Stimulated activated CD8-positive, alpha-beta memory T cell treated with anti-CD3 and anti-CD28 coated beads, Interleukin-15, amount 100 ng/mL, for 24 hours (primary cell): ENCODE data around the gene UPK3B.
"Not testable (repeated sequence)": the region's sequence is repeated elsewhere in the genome, so short reads cannot be mapped to it uniquely, and the experiment has no call there.

Experiments used
- DNase-seq: peaks from one replicate; pipeline ENCODE4 v3.0.0-alpha.2; 2020; ENCODE audit warnings: low read depth

The UPK3B gene

DNA sequence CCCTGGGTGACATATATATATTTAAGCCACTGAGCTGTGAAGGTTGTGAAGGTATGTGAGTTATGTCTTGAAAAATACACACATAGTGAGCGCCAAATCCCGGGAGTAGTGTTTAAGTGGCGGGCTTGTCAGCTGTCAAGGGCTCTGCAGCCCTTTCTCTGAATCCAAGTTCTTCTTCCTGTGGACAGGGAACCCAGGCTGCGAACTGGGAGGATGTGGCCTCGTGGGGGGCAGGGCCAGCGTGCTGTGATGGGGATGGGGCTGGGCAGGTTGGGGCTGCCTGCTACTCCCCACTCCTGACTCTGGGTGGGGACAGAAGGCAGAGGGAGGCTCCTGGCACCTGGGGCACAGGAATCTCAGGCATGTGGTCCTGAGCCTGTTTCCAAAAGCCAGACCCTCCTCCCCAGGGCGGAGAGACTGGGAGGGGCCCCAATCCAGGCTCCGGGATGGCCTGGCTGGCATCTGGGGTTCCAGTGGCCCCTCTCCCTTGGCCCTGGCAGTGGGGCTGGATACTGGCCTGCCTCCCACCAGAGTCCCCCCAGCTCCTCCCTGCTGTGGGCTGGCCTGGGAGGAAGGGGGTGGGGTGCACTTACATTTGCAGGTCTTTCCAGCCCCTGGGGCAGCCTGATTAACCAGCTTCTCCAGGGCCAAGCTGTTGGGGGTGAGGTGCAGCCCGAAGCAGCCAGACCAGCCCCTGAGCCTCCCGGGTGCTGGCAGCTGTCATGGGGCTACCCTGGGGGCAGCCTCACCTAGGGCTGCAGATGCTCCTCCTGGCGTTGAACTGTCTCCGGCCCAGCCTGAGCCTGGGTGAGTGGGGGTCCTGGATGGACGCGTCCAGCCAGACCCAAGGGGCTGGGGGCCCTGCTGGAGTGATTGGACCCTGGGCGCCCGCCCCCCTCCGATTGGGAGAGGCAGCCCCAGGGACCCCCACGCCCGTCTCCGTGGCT lies at the start of gene UPK3B:
TSS of gene UPK3B (plus strand) at position 622 of the 947 bp plus-strand sequence. CDS start at position 723, 101 bp downstream.
- DNase-seq, result no peak

DNA sequence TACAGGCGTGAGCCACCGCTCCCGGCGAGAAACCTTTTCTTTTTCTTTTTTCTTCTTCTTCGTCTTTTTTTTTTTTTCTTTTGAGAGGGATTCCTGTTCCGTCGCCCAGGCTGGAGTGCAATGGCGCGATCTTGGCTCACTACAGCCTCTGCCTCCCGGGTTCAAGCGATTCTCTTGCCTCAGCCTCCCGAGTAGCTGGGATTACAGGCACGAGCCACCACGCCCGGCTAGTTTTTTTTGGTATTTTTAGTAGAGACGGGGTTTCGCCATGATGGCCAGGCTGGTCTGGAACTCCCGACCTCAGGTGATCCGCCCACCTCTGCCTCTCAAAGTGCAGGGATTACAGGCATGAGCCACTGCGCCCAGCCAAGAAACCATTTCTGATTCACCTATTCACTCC lies 49.6 kb upstream of the UPK3B start:
- DNase-seq, result not testable (repeated sequence)

DNA sequence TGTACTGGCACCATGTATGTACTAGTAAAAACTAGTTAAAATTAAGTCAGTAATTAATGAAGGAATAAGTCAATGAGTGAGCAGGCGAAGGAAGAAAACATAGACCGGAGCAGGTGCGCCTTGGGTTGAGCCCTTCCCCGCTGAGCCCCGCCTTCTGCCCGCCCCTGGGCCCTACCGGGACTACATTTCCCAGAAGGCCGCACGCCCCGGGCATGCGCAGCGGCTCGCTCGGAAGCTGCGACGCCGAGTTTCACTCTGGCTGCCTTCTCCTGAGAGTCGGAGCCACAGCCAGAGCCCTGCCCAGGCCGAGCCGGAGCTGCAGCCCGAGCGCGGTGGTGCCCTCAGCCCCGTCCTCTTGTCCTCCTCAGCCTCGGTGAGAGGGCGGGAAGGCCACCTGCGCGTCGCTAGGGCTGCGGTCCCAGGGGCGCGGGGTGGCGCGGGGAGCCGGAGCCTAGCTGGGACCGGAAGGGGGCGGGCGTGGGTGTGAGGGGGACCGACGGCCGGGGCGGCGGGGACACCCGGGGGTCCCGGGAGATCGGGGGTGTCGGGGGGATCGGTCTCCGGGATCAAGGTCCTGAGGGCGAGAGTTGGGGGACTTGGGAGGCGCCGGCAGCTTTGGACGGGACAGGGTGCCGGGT lies 48.8 kb upstream of the UPK3B start, which contains the start of gene DTX2:
TSS of gene DTX2 (plus strand) at position 246 of the 638 bp plus-strand sequence. CDS start 18,801 bp downstream, outside the sequence.
- not testable (repeated sequence) for DNase-seq

DNA sequence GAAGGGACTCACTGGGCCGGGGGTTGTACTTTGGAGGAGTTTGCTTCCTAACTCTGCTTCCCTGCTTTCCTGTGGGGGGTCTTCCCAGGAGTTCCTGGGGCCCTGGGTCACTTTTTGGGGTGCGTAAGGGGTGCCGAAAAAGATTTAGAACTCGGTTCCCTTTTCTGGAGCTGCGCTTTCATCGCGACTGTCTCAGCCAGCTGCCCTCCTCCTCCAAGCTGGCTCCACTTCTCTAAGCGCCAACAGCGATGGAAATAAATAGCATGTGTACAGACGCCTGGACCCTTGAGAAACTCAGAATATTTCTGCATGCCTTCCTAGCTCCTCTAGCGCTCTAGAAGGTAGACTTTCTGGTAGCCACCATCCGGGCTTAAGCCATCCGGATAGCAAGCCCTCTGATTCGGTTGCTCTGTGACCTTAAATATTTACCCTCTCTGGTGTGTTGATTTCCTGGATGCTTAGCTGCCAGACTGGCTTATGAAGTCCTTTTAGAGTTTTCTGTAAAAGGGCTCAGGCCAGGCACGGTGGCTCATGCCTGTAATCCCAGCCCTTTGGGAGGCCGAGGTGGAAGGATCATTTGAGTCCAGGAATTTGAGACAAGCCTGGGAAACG lies 48.0 kb upstream of the UPK3B start:
- not testable (repeated sequence) for DNase-seq

DNA sequence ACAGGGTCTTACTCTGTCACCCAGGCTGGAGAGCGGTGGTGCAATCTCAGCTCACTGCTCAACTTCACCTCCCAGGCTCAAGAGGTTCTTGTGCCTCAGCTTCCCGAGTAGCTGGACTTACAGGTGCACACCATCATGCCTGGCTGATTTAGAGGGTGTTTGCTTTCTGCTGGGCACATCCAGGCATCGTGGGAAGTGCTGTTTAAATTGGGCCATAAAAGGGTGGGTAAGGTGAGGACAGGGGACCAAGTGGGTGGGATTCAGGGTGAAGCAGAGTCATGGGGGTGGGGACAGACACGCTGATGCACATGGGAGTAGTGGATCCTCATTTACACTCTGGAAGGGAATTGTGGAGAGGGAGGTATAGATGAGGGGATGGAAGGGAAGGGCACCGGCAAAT lies 45.4 kb upstream of the UPK3B start:
- DNase-seq, result not testable (repeated sequence)

DNA sequence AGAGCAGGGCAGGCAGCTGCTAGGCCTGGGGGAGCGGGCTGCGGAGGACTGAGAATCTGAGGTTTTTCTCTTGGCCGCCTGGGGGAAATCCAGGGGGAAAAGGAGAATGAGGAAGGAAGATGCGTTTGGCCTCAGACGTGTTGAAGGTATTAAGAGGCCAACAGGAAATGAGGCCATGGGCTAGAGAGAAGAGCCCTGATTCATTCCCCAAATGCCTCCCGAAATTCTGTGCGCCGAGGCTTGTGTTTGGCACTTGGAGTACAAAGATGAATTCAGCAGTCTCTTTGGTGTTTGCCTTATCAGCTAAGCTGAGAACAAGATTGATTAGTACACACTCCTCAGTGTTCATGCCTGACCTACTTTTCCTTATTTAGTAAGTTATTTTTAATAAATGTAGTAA lies 44.4 kb upstream of the UPK3B start:
- not testable (repeated sequence) for DNase-seq

DNA sequence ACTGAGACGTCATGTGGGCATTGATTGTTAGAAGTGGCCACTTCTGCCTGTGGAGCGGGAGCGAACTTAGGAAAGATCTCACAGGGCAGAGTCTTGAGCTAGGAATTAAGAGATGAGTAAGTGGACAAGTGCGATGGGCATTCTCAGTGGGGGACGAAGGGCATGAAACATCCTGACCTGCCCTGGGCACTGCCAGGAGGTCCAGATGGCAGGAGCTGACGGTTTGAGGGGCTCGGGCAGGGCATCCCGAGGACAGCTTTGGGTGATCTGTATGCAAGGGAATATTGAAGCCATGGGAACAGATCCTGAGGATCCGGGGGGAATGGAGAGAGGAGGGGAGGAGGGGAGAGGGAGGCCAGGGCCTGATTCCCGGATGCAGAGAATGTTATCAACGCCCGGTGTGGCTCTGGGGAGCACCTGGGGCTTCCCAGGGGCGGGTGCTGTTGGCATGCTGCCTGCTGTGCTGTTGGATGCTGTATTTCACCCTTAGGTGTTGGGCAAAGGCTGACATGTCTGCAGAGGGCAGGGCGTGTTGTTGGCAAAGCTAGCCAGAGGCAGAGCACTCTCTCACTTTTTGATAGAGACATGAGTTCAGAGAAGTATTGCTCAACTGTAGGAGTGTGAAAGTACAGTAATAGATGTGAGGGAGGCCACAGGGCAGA lies 42.5 kb upstream of the UPK3B start:
- DNase-seq, result not testable (repeated sequence)

DNA sequence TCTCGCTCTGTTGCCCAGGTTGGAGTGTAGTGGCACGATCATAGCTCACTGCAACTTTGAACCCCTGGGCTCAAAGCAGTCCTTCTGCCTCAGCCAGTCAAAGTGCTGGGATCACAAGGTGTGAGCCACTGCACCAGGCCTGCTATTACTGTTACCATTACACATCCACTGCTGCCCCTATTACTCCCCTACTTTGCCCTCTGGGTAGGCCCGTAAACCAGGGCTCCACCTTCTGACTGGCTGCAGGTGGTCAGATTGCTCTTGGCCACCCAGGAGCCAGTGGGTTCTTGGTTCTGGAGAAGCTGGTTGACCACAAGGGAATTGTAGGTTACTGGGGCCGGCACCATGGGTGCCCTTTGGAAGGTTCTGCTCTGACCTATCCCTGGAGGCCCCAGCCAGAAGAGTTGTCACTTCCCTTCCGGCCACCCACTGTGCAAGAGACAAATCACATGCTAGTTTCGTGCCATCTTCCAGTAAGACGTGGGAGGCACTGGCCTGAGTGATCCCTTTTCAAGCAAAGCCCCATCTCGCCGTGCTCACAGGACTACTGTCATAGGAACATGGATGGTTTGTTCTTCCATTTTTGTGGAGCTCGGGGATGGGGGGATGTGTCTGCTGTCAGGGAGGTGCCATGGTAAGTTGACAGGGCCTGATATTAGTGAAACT lies 38.7 kb upstream of the UPK3B start:
- not testable (repeated sequence) for DNase-seq

DNA sequence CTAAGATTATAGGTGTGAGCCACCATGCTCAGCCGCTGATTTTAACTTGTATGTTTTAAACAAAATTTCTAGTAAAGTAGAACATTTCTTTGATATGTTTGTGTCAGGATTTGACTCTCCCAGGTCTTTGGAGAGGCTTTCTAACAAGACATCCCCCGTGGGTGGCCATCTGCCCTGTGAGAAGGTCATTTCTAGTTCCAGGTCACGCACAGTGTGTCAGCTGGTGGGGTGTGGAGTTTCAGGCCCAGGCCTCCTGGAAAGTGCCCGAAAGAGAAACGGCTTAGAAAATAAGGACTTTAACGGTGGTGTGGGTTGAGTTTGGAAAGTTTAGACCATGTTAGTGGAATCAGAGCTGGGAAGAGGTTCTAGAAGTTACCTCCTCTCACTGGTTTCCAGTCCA lies 37.3 kb upstream of the UPK3B start:
- not testable (repeated sequence) for DNase-seq

DNA sequence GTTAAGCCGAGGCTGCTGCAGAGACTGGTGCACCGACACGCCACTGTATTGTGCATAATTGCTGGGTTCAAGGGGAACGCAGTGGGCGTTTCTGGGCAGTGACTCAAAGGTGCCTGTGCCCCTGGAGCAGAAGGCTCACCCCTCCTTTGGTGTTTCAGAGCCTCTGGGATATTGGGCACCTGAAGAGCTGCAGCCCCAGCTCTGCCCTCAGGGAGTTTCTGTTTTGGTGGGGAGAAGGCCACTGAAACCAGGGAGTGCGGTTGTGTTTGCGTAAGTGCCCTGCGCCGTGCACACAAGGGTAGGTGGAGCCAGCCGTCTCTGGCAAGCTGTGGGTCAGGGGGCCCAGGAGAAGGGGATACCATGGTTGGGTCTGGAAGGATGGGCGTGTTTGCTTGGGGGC lies 34.1 kb upstream of the UPK3B start:
- DNase-seq, result not testable (repeated sequence)

DNA sequence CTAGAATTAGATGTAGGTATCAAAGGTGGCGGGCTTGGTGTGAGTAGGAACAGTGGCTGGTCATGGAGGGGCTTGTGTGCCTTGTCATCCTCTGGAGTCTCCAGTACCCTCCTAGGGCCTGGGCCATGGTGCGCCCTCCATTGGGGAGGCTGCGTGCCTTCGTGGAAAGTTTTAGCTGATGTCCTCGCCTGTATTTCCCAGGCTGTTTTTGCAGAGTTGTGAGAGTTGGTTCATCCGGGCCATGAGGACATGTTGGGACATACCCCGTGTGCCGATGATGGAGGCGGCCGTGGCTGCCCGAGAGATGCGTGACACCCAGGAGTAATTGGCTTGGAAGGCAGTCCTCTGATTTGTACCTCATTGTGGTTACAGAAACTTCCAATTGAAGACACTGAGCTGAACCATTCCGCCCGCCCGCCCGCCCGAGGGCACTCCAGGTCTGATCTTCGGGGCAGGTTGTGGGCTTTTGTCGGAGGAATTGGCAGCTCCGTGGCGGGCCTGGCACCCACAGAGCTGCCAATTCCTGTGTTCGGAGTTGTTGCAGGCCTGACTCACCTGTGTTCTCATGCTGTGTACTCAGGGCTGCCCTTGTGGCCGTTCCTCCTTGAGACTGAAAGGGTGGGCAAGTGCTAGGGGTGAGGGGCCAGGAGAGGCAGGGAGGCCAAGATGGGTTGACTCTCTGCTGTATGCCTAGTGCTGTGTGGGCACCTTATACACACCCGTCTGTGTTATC lies 33.4 kb upstream of the UPK3B start:
- not testable (repeated sequence) for DNase-seq

DNA sequence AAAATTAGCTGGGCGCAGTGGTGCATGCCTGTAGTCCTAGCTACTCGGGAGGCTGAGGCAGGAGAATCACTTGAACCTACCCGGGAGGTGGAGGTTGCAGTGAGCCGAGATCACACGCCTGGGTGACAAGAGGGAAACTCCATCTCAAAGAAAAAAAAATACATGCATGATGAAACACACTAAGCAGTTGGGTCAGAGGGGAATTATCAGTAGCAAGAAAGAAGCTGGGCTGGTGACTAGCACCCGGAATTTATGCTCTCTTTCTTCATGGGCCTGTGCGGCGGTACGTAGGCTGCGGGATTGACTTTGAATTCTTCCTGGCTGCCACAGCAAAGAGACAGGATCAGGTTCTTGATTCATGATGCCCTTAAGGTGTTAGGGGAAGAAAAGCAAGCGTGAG lies 30.7 kb upstream of the UPK3B start:
- not testable (repeated sequence) for DNase-seq

DNA sequence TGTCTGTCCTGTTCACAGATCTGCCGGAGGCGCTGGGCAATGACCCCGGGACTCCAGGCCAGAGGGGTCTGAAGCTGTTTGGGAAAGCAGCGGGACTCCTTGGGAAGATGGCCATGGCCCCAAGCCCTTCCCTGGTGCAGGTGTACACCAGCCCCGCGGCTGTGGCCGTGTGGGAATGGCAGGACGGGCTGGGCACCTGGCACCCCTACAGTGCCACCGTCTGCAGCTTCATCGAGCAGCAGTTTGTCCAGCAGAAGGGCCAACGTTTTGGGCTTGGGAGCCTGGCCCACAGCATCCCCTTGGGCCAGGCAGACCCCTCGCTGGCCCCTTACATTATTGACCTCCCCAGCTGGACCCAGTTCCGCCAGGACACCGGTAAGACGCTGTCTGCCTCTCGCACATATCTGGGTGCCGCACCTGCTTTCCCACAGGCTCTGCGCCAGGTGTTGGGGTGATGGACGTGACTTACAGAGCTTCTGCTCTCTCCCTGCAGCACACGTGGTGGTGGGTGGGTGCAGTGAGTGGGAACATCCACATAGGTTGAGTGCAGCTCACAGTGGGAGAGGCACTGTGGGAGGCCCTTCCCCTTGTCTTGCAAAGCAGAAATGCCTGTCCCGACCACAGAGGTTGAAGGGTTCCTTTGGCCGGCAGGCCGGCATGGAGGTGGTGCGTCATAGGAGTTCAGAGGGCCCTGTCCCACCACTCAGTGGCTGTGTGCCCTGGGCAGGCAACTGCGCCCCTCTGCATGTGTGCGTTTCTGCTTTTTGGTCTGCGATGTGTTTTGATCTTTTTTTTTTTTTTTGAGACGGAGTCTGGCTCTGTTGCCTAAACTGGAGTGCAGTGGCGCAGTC lies 29.7 kb upstream of the UPK3B start:
- DNase-seq, result not testable (repeated sequence)

DNA sequence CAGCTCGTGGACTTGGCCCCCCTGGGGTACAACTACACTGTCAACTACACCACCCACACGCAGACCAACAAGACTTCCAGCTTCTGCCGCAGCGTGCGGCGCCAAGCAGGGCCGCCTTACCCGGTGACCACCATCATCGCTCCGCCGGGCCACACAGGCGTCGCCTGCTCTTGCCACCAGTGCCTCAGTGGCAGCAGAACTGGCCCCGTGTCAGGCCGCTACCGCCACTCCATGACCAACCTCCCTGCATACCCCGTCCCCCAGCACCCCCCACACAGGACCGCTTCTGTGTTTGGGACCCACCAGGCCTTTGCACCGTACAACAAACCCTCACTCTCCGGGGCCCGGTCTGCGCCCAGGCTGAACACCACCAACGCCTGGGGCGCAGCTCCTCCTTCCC lies 27.7 kb upstream of the UPK3B start:
- DNase-seq, result not testable (repeated sequence)

DNA sequence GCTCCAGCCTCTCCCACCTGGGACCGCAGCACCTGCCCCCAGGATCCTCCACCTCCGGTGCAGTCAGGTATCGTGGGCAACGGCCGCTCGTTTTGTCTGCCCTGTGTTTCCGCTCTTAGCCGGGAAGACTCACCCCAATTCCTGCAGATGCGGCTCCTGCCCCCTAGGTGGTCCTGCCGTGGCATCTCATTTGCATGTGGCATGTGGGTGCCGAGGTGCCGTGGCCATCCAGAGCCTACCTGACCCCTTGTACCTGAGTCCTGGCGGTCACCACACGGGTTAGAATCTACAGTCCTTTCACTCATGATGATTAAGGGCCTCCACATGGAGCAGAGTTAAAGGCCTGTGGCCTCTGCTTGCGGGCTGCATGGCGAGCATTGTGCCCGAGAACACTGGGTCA lies 27.3 kb upstream of the UPK3B start:
- DNase-seq, result not testable (repeated sequence)

DNA sequence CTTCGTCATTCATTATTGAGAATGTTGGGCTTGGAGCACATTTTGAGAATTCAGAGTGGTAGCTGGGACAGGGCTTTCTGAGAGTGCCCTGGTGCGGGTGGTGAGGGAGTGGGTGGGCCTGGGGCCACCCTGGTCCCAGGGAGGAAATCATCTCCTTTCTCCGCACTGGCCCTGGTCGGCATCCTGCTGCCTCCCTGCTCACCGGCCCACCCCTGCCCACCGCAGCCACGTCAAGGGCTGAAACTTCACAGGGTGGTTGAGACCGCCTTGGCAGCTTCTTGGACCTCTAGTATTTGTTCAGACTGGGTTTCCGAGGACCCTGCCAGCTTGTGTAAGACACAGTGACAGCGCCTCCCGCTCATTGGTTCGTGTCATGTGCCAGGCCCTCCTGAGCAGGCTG lies 25.9 kb upstream of the UPK3B start:
- DNase-seq, result not testable (repeated sequence)

DNA sequence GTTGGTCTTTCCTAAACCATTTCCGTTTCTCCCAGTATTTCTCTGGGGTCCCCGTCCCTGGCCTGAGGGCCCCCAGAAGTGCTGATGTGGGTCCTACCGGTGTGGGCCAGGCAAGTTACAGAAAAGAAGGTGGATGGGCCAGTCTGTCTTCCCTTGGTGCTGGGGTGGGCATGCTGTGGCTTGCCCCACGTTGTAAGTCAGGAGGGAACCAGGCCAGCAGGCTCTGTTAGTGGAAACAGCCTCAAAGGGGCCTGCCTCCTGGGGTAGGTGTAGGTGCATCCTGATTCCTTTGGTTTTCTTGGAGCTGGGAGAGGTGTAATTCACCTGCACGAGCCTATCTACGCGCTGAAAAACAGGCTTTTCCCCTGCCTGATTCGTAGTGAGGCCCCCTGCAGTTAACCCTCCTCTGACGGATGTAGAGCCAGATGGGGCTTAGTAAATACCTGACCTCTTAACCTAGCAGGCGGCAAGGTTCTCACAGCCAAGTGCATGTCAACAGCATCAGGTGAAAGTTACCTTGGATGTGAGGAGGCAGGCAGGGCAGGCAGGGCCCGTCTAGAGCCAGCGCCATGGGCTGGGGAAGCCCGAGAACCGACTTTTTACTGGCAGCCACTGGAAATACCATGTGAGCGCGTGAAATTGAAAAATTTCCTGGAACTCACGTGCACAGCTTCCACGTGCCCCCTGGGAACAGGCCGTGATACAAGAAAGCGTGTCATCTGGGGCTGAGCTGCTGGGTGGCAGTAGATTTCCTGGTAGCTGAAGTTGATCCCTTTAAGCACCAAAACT lies 24.3 kb upstream of the UPK3B start:
- DNase-seq, result not testable (repeated sequence)

DNA sequence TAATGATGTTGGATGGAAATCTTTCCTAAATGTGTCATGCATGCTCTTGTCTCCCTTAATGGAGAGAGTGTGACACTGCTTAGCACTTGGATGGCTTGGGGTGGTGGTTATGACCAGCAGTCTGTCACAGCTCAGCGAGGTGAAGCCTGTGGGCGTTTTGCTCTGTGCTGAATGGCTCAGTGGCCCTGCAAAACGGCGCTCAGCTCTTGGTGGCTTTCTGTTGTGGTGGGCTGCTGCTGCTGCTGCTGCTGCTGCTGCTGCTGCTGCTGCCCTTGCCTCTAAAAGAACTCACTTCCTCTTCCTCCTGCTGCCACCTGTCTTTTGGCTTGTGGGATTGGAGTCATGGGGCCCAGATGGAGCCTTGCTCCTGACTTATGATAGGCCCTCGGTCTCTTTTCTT lies 23.7 kb upstream of the UPK3B start:
- not testable (repeated sequence) for DNase-seq

DNA sequence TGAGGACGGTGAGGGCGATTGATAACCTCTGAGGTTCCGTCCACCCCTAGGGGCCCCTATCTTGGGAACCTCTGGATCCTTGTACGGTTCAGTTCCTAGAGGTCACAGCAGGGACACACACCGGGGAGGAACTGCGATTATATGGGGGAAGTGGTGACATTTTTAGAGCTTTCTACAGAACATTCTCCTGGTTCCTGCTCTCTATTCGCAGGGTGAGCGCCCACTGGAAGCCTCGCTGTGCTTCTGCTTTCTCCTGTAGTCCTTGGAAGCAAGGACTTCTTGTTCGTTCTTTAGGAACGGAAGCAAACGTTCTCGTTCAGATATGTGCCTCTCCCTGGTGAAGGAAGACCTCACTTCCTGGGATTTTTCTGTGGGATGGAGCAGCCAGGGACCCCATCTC lies 22.4 kb upstream of the UPK3B start:
- DNase-seq, result not testable (repeated sequence)
